Fibroblast of pulmonary artery (primary cell): ENCODE results near the gene SLC39A3.

Experiments
- DNase-seq: peaks from one replicate; pipeline ENCODE4 v3.0.0-alpha.2; 2010; ENCODE audit warnings: low read depth
- H3K4me3 ChIP-seq: replicated peaks from 2 replicates; pipeline ENCODE4 v1.5.1; 2011; ENCODE audit warnings: low read depth, mild to moderate bottlenecking, control low read depth, low read length, moderate library complexity
- CTCF ChIP-seq: IDR thresholded peaks from 2 replicates; pipeline ENCODE4 v1.5.1; 2011; ENCODE audit warnings: mild to moderate bottlenecking, control low read depth, low read length, inconsistent platforms; ENCODE audit errors: missing control alignments

Gene SLC39A3

GRCh38 chr19:2743099-2743498, 3.3 kb upstream of the SLC39A3 start:
- DNase-seq, result no peak
- H3K4me3 ChIP-seq, result no peak overlapping the region
- TF ChIP-seq CTCF, result no peak

DNA sequence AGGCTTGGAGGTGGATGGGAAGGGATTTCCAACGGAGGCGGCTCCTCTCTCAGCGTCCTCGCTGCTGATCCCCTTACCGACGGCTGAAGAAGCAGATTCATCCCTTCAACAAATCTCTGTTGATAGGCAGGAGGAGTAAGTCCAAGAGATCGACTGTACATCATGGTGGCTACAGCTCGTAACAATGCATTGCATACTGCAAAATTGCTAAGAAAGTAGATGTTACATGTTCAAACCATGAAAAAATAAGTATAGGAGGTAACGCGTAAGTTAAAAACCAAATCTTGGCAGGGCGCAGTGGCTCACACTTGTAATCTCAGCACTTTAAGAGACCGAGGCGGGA, 468 bp upstream of the SLC39A3 start:
- DNase-seq, result no peak
- TF ChIP-seq CTCF, result no peak
- no peak overlapping the region for H3K4me3 ChIP-seq

- no peak for TF ChIP-seq CTCF
- DNase-seq, result no peak
- no peak overlapping the region for H3K4me3 ChIP-seq
Observed at GRCh38 chr19:2736550-2737190, 3.1 kb downstream of the SLC39A3 start.

DNA sequence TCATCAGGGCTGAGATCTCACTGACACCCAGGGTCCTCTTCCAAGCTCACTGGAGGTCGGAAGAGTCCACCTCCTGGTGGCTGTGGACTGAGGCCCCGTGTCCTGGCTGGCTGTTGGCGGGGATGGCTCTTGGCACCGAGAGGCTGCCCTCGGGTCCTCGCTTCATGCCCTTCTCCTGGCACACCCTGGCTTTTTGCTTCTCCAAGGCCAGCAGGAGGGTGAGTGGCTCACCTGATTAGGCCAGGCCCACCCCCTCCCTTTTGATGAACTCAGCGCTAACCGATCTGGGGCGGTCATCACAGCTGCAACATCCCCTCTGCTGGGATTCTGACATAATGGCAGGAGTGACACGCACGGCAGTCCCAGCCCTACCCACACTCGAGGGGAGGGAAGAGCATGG, 4.4 kb downstream of the SLC39A3 start:
- no peak for DNase-seq
- TF ChIP-seq CTCF, result no peak
- H3K4me3 ChIP-seq, result no peak overlapping the region

DNA sequence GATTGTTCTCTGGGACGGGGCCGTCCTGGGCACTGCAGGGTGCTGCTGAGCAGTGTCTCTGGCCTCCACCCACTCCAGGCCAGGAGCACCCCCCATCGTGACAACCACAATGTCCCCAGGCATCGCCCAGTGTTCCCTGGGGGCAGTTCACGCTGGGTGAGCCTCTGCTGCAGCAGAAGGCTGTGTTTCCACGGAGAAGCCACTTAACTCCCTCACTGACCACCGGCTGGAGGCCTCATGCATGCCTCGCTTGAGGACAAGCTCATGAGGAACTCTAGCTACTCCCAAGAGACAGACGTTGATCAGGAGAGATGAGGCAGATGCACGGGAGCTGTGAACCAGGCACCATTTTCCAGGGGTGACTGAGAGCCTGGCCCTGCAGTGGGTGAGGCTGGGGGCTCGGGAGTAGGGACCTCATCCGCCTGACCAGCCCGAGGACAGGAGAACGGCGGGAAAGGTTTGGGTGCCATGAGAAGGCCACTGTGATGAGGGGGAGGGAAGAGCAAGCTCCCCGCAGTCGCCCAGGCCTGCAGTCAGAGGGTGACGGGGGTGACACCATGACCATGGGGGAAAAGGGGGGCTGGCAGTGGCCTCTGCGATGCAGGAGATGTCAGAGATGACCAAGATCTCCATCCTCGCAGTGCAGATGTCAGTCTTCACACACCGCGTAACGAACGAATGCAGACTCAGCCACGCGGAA, 5.1 kb downstream of the SLC39A3 start:
- TF ChIP-seq CTCF, result no peak
- no peak for DNase-seq
- H3K4me3 ChIP-seq, result no peak overlapping the region

- no peak for TF ChIP-seq CTCF
- H3K4me3 ChIP-seq, result no peak overlapping the region
- DNase-seq, result no peak
Observed at GRCh38 chr19:2733930-2734588, 5.8 kb downstream of the SLC39A3 start.
